Central memory CD4-positive, alpha-beta T cell (primary cell): ENCODE results near the gene DHX32.
"Not testable (repeated sequence)": the region's sequence is repeated elsewhere in the genome, so short reads cannot be mapped to it uniquely, and the experiment has no call there.

Experiments used
- DNase-seq: peaks from one replicate; pipeline ENCODE4 v3.0.0; 2022
- total RNA-seq, 3 experiments: gene quantifications; one replicate each; lab custom pipeline; 2026; lab: John Stamatoyannopoulos, UW

The DHX32 gene, protein sequence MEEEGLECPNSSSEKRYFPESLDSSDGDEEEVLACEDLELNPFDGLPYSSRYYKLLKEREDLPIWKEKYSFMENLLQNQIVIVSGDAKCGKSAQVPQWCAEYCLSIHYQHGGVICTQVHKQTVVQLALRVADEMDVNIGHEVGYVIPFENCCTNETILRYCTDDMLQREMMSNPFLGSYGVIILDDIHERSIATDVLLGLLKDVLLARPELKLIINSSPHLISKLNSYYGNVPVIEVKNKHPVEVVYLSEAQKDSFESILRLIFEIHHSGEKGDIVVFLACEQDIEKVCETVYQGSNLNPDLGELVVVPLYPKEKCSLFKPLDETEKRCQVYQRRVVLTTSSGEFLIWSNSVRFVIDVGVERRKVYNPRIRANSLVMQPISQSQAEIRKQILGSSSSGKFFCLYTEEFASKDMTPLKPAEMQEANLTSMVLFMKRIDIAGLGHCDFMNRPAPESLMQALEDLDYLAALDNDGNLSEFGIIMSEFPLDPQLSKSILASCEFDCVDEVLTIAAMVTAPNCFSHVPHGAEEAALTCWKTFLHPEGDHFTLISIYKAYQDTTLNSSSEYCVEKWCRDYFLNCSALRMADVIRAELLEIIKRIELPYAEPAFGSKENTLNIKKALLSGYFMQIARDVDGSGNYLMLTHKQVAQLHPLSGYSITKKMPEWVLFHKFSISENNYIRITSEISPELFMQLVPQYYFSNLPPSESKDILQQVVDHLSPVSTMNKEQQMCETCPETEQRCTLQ
- total RNA-seq, result 11.2 to 23.1 (median 14.0) reads per million in 3 experiments

GRCh38 chr10:125881192-125881591 is at the start of gene DHX32:
Gene DHX32 (minus strand): TSS chr10:125881292. CDS start chr10:125880824, 468 bp downstream.
- DNase-seq, result no peak

DNA sequence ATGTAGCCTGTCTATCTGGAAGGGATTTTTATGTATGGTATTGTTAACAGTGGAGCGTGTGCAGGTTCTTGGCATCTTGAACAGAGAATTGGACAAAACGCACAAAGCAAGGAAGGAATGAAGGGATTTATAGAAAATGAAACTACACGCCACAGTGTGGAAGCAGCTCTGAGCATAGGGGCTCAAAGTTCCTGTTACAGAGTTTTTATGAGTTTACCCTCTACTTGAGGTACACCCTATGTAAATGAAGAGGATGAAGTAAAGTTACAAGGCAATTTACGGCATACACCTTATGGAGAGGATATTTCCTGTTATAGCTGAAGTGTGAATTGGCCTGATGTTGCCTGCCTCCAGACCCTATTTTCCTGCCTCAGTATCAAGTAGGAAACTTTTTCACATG is 48.5 kb upstream of the DHX32 start:
- no peak for DNase-seq

GRCh38 chr10:125928928-125929585 is 48.0 kb upstream of the DHX32 start:
- DNase-seq, result no peak

GRCh38 chr10:125927265-125927664 is 46.2 kb upstream of the DHX32 start:
- not testable (repeated sequence) for DNase-seq

- DNase-seq, result no peak
Measured at GRCh38 chr10:125926247-125926646, 45.2 kb upstream of the DHX32 start.

DNA sequence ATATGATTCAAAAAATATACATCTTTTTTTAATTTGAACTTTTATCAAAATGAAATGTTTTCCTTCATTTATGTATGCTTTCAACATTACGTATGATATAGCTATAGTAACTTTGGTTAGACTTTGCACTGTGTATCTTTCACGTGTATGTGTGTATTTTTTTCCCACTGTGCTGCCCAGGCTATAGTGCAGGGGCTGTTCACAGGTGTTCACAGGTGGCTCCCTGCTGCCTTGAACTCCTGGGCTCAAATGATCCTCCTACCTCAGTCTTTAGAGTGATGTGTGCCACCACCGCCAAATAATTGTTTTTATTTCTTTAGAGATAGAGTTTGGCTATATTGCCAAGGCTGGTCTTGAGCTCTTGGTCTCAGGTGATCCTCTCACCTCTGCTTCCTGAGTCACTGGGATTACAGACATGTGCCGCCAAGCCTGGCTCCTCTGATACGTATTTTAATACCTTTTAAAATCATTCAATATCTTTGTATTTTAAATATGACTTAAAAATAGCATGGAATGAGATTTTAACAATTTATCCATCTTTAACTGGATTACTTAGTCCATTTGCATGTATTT is 44.3 kb upstream of the DHX32 start:
- DNase-seq, result no peak

DNA sequence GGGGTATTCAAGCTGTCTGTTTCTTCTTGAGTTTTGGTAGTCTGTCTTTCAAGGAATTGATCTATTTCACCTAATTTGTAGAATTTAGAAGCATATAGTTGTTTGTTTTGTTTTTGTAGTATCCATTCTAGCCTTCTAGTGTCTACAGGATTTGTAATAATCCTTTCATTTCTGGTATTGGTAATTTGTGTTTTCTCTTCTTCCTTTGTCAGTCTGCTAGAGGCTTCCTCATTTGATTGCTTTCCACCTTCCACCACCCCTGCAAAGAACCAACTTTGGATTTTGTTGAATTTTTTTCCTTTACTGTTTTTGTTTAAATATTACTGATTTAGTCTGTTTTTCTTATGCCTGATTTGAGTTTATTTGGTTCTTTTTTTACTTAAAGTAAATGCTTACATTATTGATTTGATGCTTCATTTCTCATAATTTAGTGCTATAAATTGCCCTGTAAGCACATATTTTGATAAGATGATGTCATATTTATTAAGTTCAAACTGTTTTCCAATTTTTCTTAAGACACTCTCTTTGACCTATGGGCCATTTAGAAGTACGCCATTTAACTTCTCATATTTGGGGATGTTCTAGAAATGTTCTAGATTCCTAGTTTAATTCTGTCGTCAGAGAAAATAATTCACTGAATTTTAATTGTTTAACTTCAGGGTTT is 40.7 kb upstream of the DHX32 start:
- DNase-seq, result not testable (repeated sequence)

DNA sequence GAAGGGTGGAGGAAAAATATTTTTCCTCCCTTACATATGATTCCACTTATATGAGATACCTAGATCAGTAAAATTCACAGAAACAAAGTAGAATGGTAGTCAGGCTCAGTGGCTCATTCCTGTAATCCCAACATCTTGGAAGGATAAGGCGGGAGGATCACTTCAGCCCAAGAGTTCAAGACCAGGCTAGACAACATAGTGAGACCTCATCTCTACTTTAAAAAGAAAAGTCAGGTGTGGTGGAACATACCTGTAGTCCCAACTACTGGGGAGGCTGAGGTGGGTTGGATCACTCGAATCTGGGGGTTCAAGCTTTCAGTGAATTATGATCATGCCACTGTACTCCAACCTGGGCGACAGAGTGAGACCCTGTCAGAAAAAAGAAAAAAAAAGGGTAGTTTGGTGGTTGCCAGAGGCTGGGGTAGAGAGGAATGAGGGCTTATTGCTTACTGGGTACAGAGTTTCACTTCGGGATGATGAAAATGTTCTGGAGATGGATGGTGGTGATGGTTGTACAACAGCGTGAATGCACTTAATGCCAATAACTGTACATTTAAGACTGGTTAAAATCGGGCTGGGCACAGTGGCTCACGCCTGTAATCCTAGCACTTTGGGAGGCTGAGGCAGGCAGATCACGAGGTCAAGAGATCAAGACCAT is 36.7 kb upstream of the DHX32 start:
- not testable (repeated sequence) for DNase-seq

DNA sequence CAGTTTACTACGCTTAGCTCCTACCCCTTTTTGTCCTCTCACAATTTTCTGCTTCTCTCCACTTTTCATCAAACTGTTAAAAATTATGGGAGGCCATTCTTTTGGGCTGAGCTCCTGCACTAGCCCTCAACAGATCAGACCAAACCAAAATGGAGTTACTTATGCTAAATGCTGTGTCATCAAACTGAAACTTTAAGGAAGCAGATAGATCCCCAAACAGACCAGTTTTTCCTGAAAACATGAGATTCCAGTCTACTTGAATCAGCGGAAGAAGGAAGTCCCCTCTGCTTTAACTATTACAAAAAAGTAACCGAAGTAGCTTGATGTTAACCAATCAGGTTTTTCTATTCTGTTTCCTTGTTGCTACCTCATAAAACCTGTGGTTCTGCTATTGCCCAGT is 35.9 kb upstream of the DHX32 start:
- DNase-seq, result no peak

GRCh38 chr10:125913277-125913676 is 32.2 kb upstream of the DHX32 start:
- DNase-seq, result not testable (repeated sequence)

- no peak for DNase-seq
Measured at GRCh38 chr10:125911990-125912389, 30.9 kb upstream of the DHX32 start.

DNA sequence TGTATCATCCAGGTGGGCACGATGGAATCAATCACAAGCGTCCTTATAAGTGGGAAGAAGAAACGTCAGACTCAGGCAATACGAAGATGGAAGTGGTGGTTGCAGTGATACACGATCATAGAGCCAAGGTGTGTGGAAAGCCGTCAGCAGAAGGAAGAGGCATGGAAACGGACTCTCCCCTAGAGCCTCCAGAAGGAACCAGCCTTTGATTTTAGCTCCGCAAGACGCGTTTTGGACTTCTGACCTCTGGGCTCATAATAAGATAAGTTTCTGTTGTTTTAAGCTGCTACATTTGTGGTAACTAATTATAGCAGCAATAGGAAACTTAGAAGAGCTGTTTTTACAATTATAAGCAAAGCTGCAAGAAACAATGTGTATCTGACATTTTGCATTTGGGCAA is 30.1 kb upstream of the DHX32 start:
- DNase-seq, result no peak

DNA sequence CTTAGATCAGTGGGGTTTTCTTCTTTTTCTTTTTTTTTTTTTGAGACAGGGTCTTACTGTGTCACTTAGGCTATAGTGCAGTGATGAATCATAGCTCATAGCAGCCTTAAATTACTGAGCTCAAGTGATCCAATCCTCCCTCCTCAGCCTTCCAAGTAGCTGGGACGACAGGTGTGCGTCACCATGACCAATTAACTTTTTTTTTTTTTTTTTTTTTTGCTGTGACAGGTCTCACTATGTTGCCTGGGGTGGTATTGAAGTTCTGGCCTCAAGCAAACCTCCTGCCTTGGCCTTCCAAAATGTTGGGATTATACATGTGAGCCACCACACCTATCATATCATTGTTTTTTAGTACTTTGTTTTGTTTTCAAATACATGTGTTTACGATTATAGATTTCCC is 28.4 kb upstream of the DHX32 start:
- not testable (repeated sequence) for DNase-seq

GRCh38 chr10:125908813-125909212 is 27.7 kb upstream of the DHX32 start:
- not testable (repeated sequence) for DNase-seq

DNA sequence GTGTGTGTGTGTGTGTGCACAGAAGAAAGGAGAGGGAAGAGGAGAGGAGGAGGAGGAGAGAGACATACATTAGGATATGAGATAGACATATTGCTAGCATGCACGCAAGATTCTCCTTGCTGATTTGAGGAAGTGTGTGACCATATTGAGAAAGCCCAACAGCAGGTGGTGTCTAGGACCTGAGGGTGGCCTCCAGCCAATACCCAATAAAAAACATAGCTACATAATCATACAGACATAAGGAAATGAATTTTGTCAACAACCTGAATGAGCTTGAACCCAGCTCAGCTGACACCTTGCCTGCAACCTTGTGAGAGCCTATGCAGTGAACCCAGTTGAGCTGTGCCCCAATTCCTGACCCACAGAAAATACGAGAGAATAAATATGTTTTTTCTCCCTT is 26.5 kb upstream of the DHX32 start:
- DNase-seq, result not testable (repeated sequence)

DNA sequence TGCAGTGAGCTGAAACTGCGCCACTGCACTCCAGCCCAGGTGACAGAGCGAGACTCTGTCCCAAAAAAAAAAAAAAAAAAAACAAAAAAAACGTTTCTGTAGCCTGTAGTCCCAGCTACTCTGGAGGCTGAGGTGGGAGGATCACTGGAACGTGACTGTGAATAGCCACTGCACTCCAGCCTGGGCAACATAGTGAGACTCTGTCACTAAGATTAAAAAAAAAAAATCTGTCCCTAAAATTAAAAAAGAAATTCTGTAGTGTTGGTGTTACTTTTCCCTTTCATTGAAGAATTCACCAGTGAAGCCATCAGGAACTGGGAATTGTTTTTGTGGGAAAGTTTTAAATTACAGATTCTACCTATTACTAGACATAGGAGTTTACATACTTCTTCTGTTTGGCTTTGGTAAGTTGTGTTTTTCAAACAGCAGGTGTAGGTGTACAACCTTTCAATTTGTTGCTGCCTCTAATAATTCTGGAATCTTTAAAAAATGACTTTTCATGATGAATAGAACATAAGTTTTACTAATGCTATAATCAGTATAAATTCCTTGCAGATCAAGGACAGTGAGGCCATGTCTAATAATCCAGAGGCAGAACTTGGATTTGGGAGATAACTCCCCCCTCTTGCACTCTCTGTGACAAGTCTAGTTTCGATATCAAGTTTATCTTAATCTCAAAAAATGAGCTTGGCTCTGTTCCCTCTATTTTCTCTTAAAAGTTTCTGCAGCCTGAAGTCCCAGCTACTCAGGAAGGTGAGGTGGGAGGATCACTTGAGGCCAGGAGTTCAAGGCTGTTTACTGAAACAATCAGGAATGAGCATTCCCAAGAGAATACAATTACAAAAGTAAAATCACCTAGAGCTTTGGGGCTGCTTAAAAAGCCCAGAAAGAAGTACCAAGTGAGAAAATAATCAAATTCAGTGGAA is 24.2 kb upstream of the DHX32 start:
- not testable (repeated sequence) for DNase-seq

- DNase-seq, result not testable (repeated sequence)
Measured at GRCh38 chr10:125903135-125903640, 22.1 kb upstream of the DHX32 start.

GRCh38 chr10:125900963-125901362 is 19.9 kb upstream of the DHX32 start:
- DNase-seq, result not testable (repeated sequence)

DNA sequence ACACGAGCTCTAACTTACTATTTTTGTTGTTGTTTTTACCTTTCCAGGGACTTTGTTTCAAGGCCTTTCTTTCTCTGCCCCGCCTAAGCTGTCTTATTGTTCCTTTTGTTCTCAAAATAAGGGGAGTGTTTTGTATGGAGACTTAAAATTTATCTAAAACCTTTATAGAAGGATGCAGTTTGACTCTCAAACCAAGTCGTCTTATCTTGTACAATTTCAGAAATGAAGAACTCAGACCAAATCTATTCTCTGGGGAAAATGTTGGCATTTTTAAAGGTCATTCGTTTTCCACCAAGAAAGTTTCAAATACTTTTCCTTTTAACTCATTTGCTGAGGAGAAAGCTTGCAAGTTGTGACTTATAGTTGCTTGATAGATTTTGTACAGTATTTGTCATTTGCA is 16.2 kb upstream of the DHX32 start:
- DNase-seq, result not testable (repeated sequence)
